ENCODE results near the gene JRKL. TPM values are rescaled to one million over a fixed set of nuclear protein-coding genes. Genes with fewer than 3 reads are reported as not detected.

The JRKL gene
- total and polyA plus RNA-seq, 2 of the 13 experiments (the other 11 are each of a cell fraction or from before 2014, with no cell fraction given), result 3.2 to 4.5 TPM

DNA sequence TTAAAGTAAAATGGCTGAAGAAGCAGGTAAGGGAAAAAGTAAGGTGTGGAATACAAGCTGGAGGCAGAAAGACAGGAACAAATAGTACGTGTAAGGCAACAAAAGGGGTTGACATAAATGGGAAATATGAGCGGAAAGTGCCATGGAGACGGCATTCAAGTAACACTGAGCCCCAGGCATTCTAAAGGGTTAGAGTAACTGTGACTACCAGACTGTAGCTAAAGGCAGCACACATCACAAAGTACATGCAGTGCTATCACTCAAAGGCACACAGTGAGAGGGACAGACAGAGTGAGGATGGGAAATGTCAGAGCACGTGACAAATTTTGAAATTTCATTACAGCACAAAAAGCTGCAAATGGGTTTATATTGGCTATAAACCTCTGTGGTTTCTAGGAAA is 33.0 kb upstream of the JRKL start (continued):
- TF ChIP-seq, protein P1, sequence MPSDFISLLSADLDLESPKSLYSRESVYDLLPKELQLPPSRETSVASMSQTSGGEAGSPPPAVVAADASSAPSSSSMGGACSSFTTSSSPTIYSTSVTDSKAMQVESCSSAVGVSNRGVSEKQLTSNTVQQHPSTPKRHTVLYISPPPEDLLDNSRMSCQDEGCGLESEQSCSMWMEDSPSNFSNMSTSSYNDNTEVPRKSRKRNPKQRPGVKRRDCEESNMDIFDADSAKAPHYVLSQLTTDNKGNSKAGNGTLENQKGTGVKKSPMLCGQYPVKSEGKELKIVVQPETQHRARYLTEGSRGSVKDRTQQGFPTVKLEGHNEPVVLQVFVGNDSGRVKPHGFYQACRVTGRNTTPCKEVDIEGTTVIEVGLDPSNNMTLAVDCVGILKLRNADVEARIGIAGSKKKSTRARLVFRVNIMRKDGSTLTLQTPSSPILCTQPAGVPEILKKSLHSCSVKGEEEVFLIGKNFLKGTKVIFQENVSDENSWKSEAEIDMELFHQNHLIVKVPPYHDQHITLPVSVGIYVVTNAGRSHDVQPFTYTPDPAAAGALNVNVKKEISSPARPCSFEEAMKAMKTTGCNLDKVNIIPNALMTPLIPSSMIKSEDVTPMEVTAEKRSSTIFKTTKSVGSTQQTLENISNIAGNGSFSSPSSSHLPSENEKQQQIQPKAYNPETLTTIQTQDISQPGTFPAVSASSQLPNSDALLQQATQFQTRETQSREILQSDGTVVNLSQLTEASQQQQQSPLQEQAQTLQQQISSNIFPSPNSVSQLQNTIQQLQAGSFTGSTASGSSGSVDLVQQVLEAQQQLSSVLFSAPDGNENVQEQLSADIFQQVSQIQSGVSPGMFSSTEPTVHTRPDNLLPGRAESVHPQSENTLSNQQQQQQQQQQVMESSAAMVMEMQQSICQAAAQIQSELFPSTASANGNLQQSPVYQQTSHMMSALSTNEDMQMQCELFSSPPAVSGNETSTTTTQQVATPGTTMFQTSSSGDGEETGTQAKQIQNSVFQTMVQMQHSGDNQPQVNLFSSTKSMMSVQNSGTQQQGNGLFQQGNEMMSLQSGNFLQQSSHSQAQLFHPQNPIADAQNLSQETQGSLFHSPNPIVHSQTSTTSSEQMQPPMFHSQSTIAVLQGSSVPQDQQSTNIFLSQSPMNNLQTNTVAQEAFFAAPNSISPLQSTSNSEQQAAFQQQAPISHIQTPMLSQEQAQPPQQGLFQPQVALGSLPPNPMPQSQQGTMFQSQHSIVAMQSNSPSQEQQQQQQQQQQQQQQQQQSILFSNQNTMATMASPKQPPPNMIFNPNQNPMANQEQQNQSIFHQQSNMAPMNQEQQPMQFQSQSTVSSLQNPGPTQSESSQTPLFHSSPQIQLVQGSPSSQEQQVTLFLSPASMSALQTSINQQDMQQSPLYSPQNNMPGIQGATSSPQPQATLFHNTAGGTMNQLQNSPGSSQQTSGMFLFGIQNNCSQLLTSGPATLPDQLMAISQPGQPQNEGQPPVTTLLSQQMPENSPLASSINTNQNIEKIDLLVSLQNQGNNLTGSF (CRISPR knock-in tag; IDR thresholded peaks at IDR 0.05), result no peak
- no peak for TF ChIP-seq MIER3 (CRISPR knock-in tag; IDR thresholded peaks at IDR 0.05; ENCODE audit: borderline replicate concordance)
- TF ChIP-seq TAF15 (IDR thresholded peaks at IDR 0.05; ENCODE audit: low read depth, low read length, poor library complexity, severe bottlenecking), result no peak
- no peak for TF ChIP-seq DMAP1 (CRISPR knock-in tag; IDR thresholded peaks at IDR 0.05)
- TF ChIP-seq, protein P2, sequence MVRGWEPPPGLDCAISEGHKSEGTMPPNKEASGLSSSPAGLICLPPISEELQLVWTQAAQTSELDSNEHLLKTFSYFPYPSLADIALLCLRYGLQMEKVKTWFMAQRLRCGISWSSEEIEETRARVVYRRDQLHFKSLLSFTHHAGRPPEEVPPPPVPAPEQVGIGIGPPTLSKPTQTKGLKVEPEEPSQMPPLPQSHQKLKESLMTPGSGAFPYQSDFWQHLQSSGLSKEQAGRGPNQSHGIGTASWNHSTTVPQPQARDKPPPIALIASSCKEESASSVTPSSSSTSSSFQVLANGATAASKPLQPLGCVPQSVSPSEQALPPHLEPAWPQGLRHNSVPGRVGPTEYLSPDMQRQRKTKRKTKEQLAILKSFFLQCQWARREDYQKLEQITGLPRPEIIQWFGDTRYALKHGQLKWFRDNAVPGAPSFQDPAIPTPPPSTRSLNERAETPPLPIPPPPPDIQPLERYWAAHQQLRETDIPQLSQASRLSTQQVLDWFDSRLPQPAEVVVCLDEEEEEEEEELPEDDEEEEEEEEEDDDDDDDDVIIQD (CRISPR knock-in tag; IDR thresholded peaks at IDR 0.05; ENCODE audit: low read depth), result no peak
- no peak for TF ChIP-seq ZNF253 (CRISPR knock-in tag; IDR thresholded peaks at IDR 0.05; ENCODE audit: borderline replicate concordance)
- no peak for TF ChIP-seq SKI (IDR thresholded peaks at IDR 0.05; ENCODE audit: partially characterized antibody)
- TF ChIP-seq BRCA1 (CRISPR knock-in tag; IDR thresholded peaks at IDR 0.05), result no peak
- TF ChIP-seq, protein P3, sequence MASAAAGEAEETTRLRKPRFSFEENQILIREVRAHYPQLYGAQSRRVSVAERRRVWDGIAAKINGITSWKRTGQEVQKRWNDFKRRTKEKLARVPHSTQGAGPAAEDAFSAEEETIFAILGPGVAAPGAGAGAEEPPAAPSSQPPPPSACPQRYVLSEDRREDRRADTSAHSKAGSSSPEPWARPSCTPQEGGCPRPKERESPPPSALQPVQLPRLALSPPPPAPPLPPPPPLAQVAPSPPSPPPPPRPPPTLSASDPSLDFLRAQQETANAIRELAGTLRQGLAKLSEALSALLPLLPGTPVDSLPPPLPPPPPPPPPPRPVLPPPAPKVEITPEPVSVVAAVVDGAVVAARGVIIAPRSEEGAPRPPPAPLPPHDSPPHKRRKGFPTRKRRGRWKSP (CRISPR knock-in tag; IDR thresholded peaks at IDR 0.05), result no peak
- TF ChIP-seq, protein P4, sequence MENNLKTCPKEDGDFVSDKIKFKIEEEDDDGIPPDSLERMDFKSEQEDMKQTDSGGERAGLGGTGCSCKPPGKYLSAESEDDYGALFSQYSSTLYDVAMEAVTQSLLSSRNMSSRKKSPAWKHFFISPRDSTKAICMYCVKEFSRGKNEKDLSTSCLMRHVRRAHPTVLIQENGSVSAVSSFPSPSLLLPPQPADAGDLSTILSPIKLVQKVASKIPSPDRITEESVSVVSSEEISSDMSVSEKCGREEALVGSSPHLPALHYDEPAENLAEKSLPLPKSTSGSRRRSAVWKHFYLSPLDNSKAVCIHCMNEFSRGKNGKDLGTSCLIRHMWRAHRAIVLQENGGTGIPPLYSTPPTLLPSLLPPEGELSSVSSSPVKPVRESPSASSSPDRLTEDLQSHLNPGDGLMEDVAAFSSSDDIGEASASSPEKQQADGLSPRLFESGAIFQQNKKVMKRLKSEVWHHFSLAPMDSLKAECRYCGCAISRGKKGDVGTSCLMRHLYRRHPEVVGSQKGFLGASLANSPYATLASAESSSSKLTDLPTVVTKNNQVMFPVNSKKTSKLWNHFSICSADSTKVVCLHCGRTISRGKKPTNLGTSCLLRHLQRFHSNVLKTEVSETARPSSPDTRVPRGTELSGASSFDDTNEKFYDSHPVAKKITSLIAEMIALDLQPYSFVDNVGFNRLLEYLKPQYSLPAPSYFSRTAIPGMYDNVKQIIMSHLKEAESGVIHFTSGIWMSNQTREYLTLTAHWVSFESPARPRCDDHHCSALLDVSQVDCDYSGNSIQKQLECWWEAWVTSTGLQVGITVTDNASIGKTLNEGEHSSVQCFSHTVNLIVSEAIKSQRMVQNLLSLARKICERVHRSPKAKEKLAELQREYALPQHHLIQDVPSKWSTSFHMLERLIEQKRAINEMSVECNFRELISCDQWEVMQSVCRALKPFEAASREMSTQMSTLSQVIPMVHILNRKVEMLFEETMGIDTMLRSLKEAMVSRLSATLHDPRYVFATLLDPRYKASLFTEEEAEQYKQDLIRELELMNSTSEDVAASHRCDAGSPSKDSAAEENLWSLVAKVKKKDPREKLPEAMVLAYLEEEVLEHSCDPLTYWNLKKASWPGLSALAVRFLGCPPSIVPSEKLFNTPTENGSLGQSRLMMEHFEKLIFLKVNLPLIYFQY (CRISPR knock-in tag; IDR thresholded peaks at IDR 0.05; ENCODE audit: borderline replicate concordance), result no peak
- TF ChIP-seq RBM39 (IDR thresholded peaks at IDR 0.05; ENCODE audit: low read depth, low read length, poor library complexity, severe bottlenecking), result no peak
- no peak for TF ChIP-seq ZNF720 (CRISPR knock-in tag; IDR thresholded peaks at IDR 0.05)
- TF ChIP-seq, protein P5, sequence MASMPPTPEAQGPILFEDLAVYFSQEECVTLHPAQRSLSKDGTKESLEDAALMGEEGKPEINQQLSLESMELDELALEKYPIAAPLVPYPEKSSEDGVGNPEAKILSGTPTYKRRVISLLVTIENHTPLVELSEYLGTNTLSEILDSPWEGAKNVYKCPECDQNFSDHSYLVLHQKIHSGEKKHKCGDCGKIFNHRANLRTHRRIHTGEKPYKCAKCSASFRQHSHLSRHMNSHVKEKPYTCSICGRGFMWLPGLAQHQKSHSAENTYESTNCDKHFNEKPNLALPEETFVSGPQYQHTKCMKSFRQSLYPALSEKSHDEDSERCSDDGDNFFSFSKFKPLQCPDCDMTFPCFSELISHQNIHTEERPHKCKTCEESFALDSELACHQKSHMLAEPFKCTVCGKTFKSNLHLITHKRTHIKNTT (CRISPR knock-in tag; IDR thresholded peaks at IDR 0.05), result no peak
- no peak for TF ChIP-seq TAF1 (CRISPR knock-in tag; IDR thresholded peaks at IDR 0.05)

Measured in HepG2 (cell line).